Activated T-cell treated with anti-CD3 and anti-CD28 coated beads for 24 hours (primary cell): ENCODE results near the gene TNKS1BP1.

Experiments used
- DNase-seq: peaks from one replicate; pipeline ENCODE4 v3.0.0-alpha.2; 2020; ENCODE audit warnings: low read depth

Gene TNKS1BP1

DNA sequence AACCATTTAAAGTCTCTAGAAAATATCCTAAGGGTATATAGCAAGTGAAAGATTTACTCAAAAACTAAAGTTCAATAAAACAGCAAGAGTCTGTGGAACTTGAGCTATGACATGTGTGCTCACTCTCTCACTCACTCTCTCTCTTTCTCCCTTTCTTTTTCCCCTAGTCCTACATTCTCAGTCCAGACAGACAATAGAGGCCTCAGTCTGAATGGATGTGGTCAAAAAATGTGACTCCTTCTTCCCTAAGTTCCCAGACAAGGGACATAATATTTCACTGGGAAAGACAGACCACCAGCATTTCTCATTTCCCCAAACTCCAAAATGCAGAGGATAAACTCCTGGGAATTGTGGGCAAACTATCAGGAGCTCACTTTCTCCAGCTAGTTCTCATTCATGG is 70.1 kb downstream of the TNKS1BP1 start:
- no peak for DNase-seq

DNA sequence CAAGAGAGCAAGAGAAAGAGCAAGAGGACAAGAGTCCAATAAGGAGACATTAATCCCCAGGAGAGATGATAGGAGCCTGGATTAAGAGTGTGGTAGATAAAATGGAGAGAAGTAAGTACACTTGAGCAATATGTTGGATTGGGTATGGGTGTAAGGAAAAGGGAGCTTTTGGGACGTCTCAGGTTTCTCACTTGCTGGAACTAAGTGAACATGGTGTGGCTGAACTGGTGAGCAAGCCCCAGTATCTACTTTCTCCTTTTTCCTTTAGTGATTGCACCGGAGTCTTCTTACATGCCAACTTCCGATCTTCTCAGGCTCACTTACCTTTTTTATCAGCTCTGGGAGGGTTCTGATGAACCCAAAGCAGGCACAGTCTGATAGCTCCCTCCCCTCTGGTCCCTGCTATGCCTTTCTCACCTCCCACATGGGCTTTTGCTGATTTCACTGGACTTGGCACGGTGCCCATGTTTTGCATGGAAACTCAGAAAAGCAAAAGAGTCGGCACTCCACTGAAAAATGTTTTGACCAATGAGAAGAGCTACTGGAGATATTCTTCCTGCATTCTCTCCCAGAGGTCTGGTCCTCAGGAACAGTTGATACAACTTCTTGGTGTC is 73.2 kb downstream of the TNKS1BP1 start:
- DNase-seq, result no peak

DNA sequence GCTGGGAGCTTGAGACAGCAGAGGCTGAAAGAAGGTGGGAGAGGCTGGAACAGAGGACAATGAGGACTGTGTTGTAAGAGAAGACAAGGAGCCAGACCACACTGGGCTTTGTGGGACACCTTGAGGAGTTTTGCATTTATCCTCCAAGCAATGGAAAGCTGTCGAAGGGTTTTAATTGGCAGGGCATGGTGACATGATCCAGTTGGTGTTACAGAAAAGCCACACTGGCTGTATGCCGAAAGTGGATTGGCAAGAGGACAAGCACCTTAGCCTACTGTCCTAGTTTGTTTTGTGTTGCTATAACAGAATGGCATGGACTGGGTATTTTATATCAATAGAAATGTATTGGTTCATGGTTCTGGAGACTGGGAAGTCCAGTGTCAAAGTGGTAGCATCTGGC is 73.7 kb downstream of the TNKS1BP1 start:
- no peak for DNase-seq
